ENCODE measurements around the gene FAM237B. TPM values are rescaled to one million over a fixed set of nuclear protein-coding genes. Genes with fewer than 3 reads are reported as not detected.

Gene FAM237B
- total and polyA plus RNA-seq, 7 experiments from 2014 or later, result not detected

DNA sequence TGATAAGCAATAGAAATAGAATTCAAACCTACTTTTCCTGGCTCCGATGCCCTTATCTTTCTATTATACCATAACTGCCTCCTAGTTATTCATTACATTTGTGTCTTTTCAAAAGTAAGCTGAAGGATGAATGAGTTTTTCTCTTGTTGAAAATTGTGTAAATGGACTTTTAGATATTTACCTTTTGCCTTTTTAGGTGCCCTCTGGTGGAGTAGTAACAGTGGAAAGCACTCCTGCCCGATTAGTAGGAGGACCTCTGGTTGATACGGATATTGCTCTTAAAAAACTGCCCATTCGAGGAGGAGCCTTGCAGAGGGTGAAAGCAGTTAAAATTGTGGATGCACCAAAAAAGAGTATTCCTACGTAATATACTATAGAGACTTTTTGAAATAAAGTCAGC is 11.2 kb downstream of the FAM237B start:
- POLR2A ChIA-PET, result interaction anchor here (0.6 kb wide), 1 partner anchor 32 kb away, joined by 4 read pairs; no protein-coding TSS in a partner anchor
- H3K4me1 Mint-ChIP-seq, result no peaks in the 10 kb centered on the region
- no peak overlapping the region for H3K4me3 Mint-ChIP-seq
- H3K27me3 ChIP-seq (ENCODE audit: control insufficient read depth in 2 of 2, insufficient read depth in 2 of 2, low read length in 2 of 2), result peaks cover 0 to 5% of the 10 kb centered on the region in 2 donors
- no peaks in the 10 kb centered on the region for H3K9me3 ChIP-seq (ENCODE audit: control insufficient read depth in 2 of 3, low read length in 3 of 3)
- no peak overlapping the region for H3K27ac Mint-ChIP-seq
- no peaks in the 10 kb centered on the region for H3K36me3 ChIP-seq (ENCODE audit: control insufficient read depth in 2 of 3, insufficient read depth in 3 of 3, low read length in 3 of 3)
- no peak overlapping the region for H3K4me3 ChIP-seq (ENCODE audit: low read length)
- H3K4me1 ChIP-seq (ENCODE audit: control insufficient read depth in 2 of 2, insufficient read depth in 2 of 2, low read length in 2 of 2), result no peaks in the 10 kb centered on the region
- intact Hi-C loops (cut with micrococcal nuclease), result no loop called here
- H3K27me3 Mint-ChIP-seq, result peaks cover 4 to 24% (median 20%) of the 10 kb centered on the region in 5 donors
- CTCF ChIA-PET, result interaction anchor here (0.5 to 1.2 kb wide), 3 partner anchors 37 to 721 kb away, joined by 3 to 4 read pairs (median 3); no protein-coding TSS in a partner anchor
- H3K9me3 Mint-ChIP-seq, result no peaks in the 10 kb centered on the region
- ATAC-seq (no peak), DNase-seq (no peak)
- no peak overlapping the region for H3K27ac ChIP-seq (ENCODE audit: low read depth, low read length)
- no peaks in the 10 kb centered on the region for H3K36me3 Mint-ChIP-seq

- H3K4me3 ChIP-seq (ENCODE audit: low read length), result no peak overlapping the region
- H3K9me3 ChIP-seq (ENCODE audit: control insufficient read depth in 2 of 3, low read length in 3 of 3), result no peaks in the 10 kb centered on the region
- ATAC-seq, result no peak
- no peaks in the 10 kb centered on the region for H3K4me1 ChIP-seq (ENCODE audit: control insufficient read depth in 2 of 2, insufficient read depth in 2 of 2, low read length in 2 of 2)
- Mint-ChIP-seq H3K4me3 (no peak overlapping the region), H3K27ac (no peak overlapping the region), H3K9me3 (no peaks in the 10 kb centered on the region), H3K27me3 (peaks cover 0 to 23% (median 7%) of the 10 kb centered on the region in 5 donors), H3K4me1 (no peaks in the 10 kb centered on the region), H3K36me3 (no peaks in the 10 kb centered on the region)
- CTCF ChIA-PET, result no interaction called here
- POLR2A ChIA-PET, result no interaction called here
- no peaks in the 10 kb centered on the region for H3K27me3 ChIP-seq (ENCODE audit: control insufficient read depth in 2 of 2, insufficient read depth in 2 of 2, low read length in 2 of 2)
- intact Hi-C loops (cut with micrococcal nuclease), result no loop called here
- H3K27ac ChIP-seq (ENCODE audit: low read depth, low read length), result no peak overlapping the region
- DNase-seq, result no peak
- H3K36me3 ChIP-seq (ENCODE audit: control insufficient read depth in 2 of 3, insufficient read depth in 3 of 3, low read length in 3 of 3), result no peaks in the 10 kb centered on the region
Observed at GRCh38 chr7:90303241-90303640, 17.9 kb downstream of the FAM237B start.

DNA sequence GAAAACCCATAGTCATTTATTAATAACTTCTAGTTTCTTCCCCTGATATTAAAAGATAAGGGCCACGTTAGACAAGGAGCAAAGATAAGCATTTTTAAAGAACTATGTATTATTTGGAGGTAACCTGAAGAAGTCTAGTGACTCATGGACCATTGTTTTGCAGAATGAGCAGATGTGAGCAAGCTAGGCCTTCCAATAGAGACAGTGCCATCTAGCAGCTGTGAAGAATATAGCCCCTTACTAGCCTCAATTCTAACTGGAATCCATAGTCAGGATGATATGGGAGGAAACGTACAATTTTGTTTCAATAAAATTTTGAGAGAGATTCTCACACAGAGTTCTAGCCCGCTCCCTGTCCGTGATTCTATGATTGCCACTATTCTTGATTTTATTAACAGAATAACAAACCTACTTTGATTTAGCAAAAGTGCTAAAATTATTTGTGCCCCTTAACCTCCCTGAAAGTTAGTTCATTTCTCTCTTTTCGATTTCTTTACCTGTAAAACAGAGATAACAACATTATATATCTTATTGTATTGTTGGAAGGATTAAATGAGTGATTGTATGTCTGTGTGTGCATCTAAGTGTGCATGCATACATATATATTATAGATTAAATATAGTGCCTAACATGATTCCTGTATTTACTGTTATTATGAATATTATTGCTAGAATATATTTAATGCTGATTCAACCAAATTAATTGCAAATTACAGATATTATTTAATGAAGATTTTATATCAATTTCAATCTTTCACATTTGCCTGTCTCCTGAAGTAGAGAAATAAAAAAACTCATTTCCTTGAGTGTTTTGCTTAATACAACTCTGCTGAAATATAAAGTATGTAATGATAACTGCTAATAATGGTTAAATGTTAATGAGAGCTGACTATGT is 22.7 kb downstream of the FAM237B start:
- no peaks in the 10 kb centered on the region for H3K9me3 ChIP-seq (ENCODE audit: control insufficient read depth in 2 of 3, low read length in 3 of 3)
- no peaks in the 10 kb centered on the region for H3K4me1 ChIP-seq (ENCODE audit: control insufficient read depth in 2 of 2, insufficient read depth in 2 of 2, low read length in 2 of 2)
- no peak for DNase-seq
- H3K4me3 ChIP-seq (ENCODE audit: low read length), result no peak overlapping the region
- H3K27me3 ChIP-seq (ENCODE audit: control insufficient read depth in 2 of 2, insufficient read depth in 2 of 2, low read length in 2 of 2), result no peaks in the 10 kb centered on the region
- H3K27me3 Mint-ChIP-seq, result peaks cover 3 to 19% (median 6%) of the 10 kb centered on the region in 5 donors
- H3K36me3 Mint-ChIP-seq, result no peaks in the 10 kb centered on the region
- no peak overlapping the region for H3K27ac ChIP-seq (ENCODE audit: low read depth, low read length)
- ChIA-PET CTCF (interaction anchor here (0.6 kb wide), 1 partner anchor 14 kb away, joined by 3 read pairs; no protein-coding TSS in a partner anchor), POLR2A (no interaction called here)
- H3K4me1 Mint-ChIP-seq, result no peaks in the 10 kb centered on the region
- H3K9me3 Mint-ChIP-seq, result peaks cover 0 to 3% (median 0%) of the 10 kb centered on the region in 11 donors
- no peak overlapping the region for H3K27ac Mint-ChIP-seq
- no peak overlapping the region for H3K4me3 Mint-ChIP-seq
- intact Hi-C loops (cut with micrococcal nuclease), result no loop called here
- ATAC-seq, result peak; percentile 69
- H3K36me3 ChIP-seq (ENCODE audit: control insufficient read depth in 2 of 3, insufficient read depth in 3 of 3, low read length in 3 of 3), result no peaks in the 10 kb centered on the region

DNA sequence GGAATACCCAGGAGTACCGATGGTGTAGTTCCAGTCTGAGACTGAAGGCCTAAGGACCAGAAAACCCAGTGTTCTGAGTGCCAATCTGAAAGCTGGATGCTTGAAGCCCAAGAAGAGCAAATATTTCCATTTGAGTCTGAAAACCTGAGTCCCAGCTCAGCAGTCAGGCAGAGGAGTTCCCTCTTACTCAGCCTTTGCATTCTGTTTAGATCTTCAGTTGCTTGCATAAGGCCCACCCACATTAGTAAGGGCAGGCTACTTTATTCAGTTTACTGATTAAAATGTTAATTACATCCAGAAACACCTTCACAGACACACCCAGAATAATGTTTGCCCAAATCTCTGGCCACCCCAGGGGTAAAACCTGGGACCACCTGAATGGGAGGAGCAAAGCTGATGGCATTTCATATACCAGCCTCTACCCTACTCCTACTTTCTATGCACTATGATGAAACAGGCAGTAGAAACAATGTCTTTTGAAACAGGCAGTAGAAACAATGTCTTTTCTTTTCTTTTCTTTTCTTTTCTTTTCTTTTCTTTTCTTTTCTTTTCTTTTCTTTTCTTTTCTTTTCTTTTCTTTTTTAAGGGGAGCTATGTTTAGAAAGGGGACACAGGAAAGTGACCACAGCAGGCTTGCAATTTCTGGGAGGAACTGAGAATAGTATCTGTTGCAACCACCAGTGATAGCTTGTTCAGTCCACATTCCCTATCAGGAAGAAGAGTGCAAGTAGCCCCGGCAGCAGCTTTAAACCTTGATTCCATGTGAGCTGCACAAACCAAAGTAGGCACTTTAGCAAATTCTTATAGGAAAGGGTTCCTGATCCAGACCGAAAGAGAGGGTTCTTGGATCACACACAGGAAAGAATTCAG is 30.6 kb downstream of the FAM237B start:
- no peak overlapping the region for H3K27ac ChIP-seq (ENCODE audit: low read depth, low read length)
- H3K27me3 ChIP-seq (ENCODE audit: control insufficient read depth in 2 of 2, insufficient read depth in 2 of 2, low read length in 2 of 2), result no peaks in the 10 kb centered on the region
- ChIA-PET CTCF (no interaction called here), POLR2A (no interaction called here)
- no peaks in the 10 kb centered on the region for H3K36me3 Mint-ChIP-seq
- intact Hi-C loops (cut with micrococcal nuclease), result no loop called here
- H3K4me3 Mint-ChIP-seq, result no peak overlapping the region
- H3K36me3 ChIP-seq (ENCODE audit: control insufficient read depth in 2 of 3, insufficient read depth in 3 of 3, low read length in 3 of 3), result no peaks in the 10 kb centered on the region
- H3K9me3 Mint-ChIP-seq, result peaks cover 0 to 18% (median 0%) of the 10 kb centered on the region in 11 donors
- DNase-seq (no peak), ATAC-seq (no peak)
- no peaks in the 10 kb centered on the region for H3K9me3 ChIP-seq (ENCODE audit: control insufficient read depth in 2 of 3, low read length in 3 of 3)
- no peak overlapping the region for H3K27ac Mint-ChIP-seq
- no peaks in the 10 kb centered on the region for H3K4me1 ChIP-seq (ENCODE audit: control insufficient read depth in 2 of 2, insufficient read depth in 2 of 2, low read length in 2 of 2)
- no peak overlapping the region for H3K4me3 ChIP-seq (ENCODE audit: low read length)
- peaks cover 0 to 4% (median 0%) of the 10 kb centered on the region in 7 donors for H3K4me1 Mint-ChIP-seq
- peaks cover 2 to 7% (median 5%) of the 10 kb centered on the region in 5 donors for H3K27me3 Mint-ChIP-seq

DNA sequence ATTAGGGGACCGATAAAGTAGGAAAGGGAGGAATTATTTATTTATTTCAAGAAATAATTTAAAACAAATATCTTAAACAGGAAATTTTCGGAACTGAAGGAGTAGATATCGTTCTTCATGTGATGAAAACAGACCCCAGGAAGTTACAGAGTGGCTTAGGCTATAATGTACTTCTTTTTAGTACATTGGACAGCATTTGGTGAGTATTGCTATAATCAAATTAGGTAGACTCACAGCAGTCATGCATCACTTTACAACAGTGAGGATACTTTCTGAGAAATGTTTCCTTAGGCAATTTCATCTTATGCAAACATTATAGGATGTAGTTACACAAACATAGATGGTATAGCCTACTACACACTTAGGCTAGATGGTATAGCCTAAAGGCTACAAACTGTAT is 33.0 kb downstream of the FAM237B start:
- Histone ChIP-seq H3K4me1 (ENCODE audit: control insufficient read depth in 2 of 2, insufficient read depth in 2 of 2, low read length in 2 of 2) (no peaks in the 10 kb centered on the region), H3K9me3 (ENCODE audit: control insufficient read depth in 2 of 3, low read length in 3 of 3) (no peaks in the 10 kb centered on the region), H3K27ac (ENCODE audit: low read depth, low read length) (no peak overlapping the region), H3K4me3 (ENCODE audit: low read length) (no peak overlapping the region), H3K27me3 (ENCODE audit: control insufficient read depth in 2 of 2, insufficient read depth in 2 of 2, low read length in 2 of 2) (no peaks in the 10 kb centered on the region), H3K36me3 (ENCODE audit: control insufficient read depth in 2 of 3, insufficient read depth in 3 of 3, low read length in 3 of 3) (no peaks in the 10 kb centered on the region)
- no peak overlapping the region for H3K27ac Mint-ChIP-seq
- ATAC-seq (no peak), DNase-seq (no peak)
- peaks cover 0 to 5% (median under 1%) of the 10 kb centered on the region in 5 donors for H3K27me3 Mint-ChIP-seq
- ChIA-PET CTCF (no interaction called here), POLR2A (no interaction called here)
- intact Hi-C loops (cut with micrococcal nuclease), result no loop called here
- H3K4me3 Mint-ChIP-seq, result no peak overlapping the region
- H3K4me1 Mint-ChIP-seq, result peaks cover 0 to 6% (median 0%) of the 10 kb centered on the region in 7 donors
- peaks cover 0 to 13% (median 0%) of the 10 kb centered on the region in 11 donors for H3K9me3 Mint-ChIP-seq
- no peaks in the 10 kb centered on the region for H3K36me3 Mint-ChIP-seq

DNA sequence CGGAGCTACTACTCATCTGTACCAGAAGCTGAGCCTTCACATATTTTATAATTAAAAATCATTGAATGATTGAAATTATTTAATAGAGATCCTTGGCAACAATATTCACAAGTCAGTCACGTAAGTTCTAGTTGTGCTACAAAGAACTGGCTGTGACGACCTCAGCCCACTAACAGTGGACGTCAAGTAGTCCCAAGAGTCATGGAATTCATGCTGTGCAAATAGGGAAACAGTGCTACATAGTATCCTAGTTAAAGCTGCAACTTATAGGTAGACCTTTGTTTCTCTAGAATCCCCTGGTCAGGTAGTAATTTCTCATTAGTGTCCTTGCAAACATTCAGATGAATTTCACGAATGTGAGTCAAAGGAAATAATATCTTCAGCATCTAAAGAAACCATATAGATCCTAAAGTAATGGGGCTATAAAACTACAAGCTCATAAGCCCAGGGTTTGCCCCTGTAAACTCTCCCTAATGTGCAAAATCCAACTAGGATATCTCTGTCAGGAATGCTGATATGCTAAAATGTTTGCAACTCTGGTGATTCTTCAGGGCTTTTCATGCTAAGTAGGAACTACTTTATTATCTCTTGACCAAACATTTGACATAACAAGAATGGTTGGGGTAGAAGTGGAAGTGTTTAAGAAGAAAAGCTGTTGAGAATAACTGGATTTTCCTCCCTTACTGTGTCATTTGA is 44.9 kb downstream of the FAM237B start:
- Histone ChIP-seq H3K27ac (ENCODE audit: low read depth, low read length) (no peak overlapping the region), H3K9me3 (ENCODE audit: control insufficient read depth in 2 of 3, low read length in 3 of 3) (no peaks in the 10 kb centered on the region), H3K36me3 (ENCODE audit: control insufficient read depth in 2 of 3, insufficient read depth in 3 of 3, low read length in 3 of 3) (no peaks in the 10 kb centered on the region), H3K4me1 (ENCODE audit: control insufficient read depth in 2 of 2, insufficient read depth in 2 of 2, low read length in 2 of 2) (no peaks in the 10 kb centered on the region), H3K27me3 (ENCODE audit: control insufficient read depth in 2 of 2, insufficient read depth in 2 of 2, low read length in 2 of 2) (no peaks in the 10 kb centered on the region), H3K4me3 (ENCODE audit: low read length) (no peak overlapping the region)
- Mint-ChIP-seq H3K9me3 (no peaks in the 10 kb centered on the region), H3K27ac (no peak overlapping the region), H3K27me3 (peaks cover 0 to 4% (median 2%) of the 10 kb centered on the region in 5 donors), H3K36me3 (no peaks in the 10 kb centered on the region), H3K4me3 (no peak overlapping the region), H3K4me1 (no peaks in the 10 kb centered on the region)
- CTCF ChIA-PET, result no interaction called here
- DNase-seq, result no peak
- intact Hi-C loops (cut with micrococcal nuclease), result no loop called here
- POLR2A ChIA-PET, result no interaction called here
- ATAC-seq, result no peak
